NCI-H128 (cell line): Measurements from ENCODE around the gene STAG3.

Experiments used
- DNase-seq: peaks from one replicate; lab custom pipeline; 2025; ENCODE audit not compliant: unreplicated experiment; lab: John Stamatoyannopoulos, UW

The STAG3 gene

GRCh38 chr7:100155553-100156317 lies 22.0 kb upstream of the STAG3 start:
- no peak for DNase-seq

GRCh38 chr7:100156331-100157068 lies 21.2 kb upstream of the STAG3 start:
- no peak for DNase-seq

GRCh38 chr7:100157069-100157333 lies 20.7 kb upstream of the STAG3 start:
- no peak for DNase-seq

GRCh38 chr7:100157334-100158228 lies 20.1 kb upstream of the STAG3 start:
- no peak for DNase-seq

GRCh38 chr7:100158229-100159098 lies 19.3 kb upstream of the STAG3 start, which contains the start of gene TRAPPC14:
Gene TRAPPC14, minus strand, starts transcription at chr7:100158723. Its CDS starts 224 bp downstream, at chr7:100158499.
- peak; percentile 43 for DNase-seq

GRCh38 chr7:100159099-100159623 lies 18.6 kb upstream of the STAG3 start:
- DNase-seq, result no peak

- no peak for DNase-seq
Observed at GRCh38 chr7:100160067-100160466, 17.7 kb upstream of the STAG3 start.

GRCh38 chr7:100163006-100163531 lies 14.6 kb upstream of the STAG3 start:
- no peak for DNase-seq

- no peak for DNase-seq
Observed at GRCh38 chr7:100163871-100164270, 13.8 kb upstream of the STAG3 start.

GRCh38 chr7:100166317-100166940 lies 11.3 kb upstream of the STAG3 start:
- DNase-seq, result no peak

GRCh38 chr7:100166970-100167911 lies 10.5 kb upstream of the STAG3 start:
- DNase-seq, result no peak

- DNase-seq, result no peak
Observed at GRCh38 chr7:100167912-100168323, 9.8 kb upstream of the STAG3 start.

GRCh38 chr7:100169147-100169850 lies 8.4 kb upstream of the STAG3 start:
- DNase-seq, result no peak

GRCh38 chr7:100170101-100170897 lies 7.4 kb upstream of the STAG3 start:
- DNase-seq, result no peak

- DNase-seq, result no peak
Observed at GRCh38 chr7:100171087-100171681, 6.5 kb upstream of the STAG3 start.

GRCh38 chr7:100171840-100172239 lies 5.9 kb upstream of the STAG3 start:
- no peak for DNase-seq
